Measurements from ENCODE around the gene OTOS.

OTOS gene

GRCh38 chr2:240153418-240153817 lies 13.0 kb upstream of the OTOS start:
- no peak overlapping the region for H3K27ac ChIP-seq (ENCODE audit: low read depth, low read length)
- no peaks in the 10 kb centered on the region for H3K36me3 ChIP-seq (ENCODE audit: control insufficient read depth in 5 of 5, insufficient read depth in 5 of 5, low read length in 5 of 5)
- H3K9me3 ChIP-seq (ENCODE audit: control insufficient read depth in 5 of 5, low read length in 5 of 5), result peaks cover 0 to 7% (median 5%) of the 10 kb centered on the region in 5 donors
- no peak overlapping the region for H3K4me3 ChIP-seq (ENCODE audit: low read depth in 1 of 5, low read length in 5 of 5)
- peaks cover 20 to 38% (median 25%) of the 10 kb centered on the region in 5 donors for H3K27me3 ChIP-seq (ENCODE audit: control insufficient read depth in 5 of 5, insufficient read depth in 4 of 5, low read length in 5 of 5)
- H3K9ac ChIP-seq (ENCODE audit: low read length in 5 of 5), result no peak overlapping the region
- no peaks in the 10 kb centered on the region for H3K4me1 ChIP-seq (ENCODE audit: control insufficient read depth in 5 of 5, insufficient read depth in 5 of 5, low read length in 5 of 5)

DNA sequence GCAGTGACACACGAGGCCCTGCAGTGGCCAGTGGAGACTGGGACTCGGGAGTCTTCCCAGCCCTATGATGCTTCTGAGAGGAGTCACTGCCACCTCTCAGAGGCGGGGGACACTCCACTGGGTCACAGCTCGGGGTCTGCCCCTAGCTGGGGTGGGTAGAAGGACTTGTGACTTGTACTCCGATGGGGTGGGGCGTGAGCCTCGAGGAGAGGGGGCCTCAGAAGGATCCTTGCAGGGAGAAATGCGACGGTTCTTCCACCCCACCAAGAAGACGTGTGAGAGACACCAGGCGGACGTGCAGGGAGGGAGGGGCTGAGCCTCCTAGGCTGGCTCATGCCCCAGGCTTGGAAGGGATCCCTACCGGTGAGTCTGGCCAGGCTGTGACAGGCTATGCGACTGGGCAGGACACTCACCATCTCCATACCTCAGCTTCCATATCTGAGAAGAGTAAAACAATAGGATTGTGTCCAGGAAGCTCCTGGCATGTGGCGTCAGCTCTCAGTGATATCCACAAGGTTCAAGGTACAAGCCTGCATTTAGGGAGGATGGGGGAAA lies 11.1 kb upstream of the OTOS start:
- no peak overlapping the region for H3K27ac ChIP-seq (ENCODE audit: low read depth, low read length)

GRCh38 chr2:240149943-240150784 lies 9.7 kb upstream of the OTOS start:
- H3K4me1 ChIP-seq (ENCODE audit: control insufficient read depth in 5 of 5, insufficient read depth in 5 of 5, low read length in 5 of 5), result no peaks in the 10 kb centered on the region
- peaks cover 15 to 35% (median 32%) of the 10 kb centered on the region in 5 donors for H3K27me3 ChIP-seq (ENCODE audit: control insufficient read depth in 5 of 5, insufficient read depth in 4 of 5, low read length in 5 of 5)
- no peak overlapping the region for H3K27ac ChIP-seq (ENCODE audit: low read depth, low read length)
- H3K9ac ChIP-seq (ENCODE audit: low read length in 5 of 5), result no peak overlapping the region
- H3K9me3 ChIP-seq (ENCODE audit: control insufficient read depth in 5 of 5, low read length in 5 of 5), result peaks cover 0 to 7% (median 5%) of the 10 kb centered on the region in 5 donors
- H3K36me3 ChIP-seq (ENCODE audit: control insufficient read depth in 5 of 5, insufficient read depth in 5 of 5, low read length in 5 of 5), result no peaks in the 10 kb centered on the region
- no peak overlapping the region for H3K4me3 ChIP-seq (ENCODE audit: low read depth in 1 of 5, low read length in 5 of 5)

More for the DNA sequence above, 11.1 kb upstream of the OTOS start:
- no peak overlapping the region for H3K4me3 ChIP-seq (ENCODE audit: low read depth in 1 of 5, low read length in 5 of 5)
- no peak overlapping the region for H3K9ac ChIP-seq (ENCODE audit: low read length in 5 of 5)
- H3K4me1 ChIP-seq (ENCODE audit: control insufficient read depth in 5 of 5, insufficient read depth in 5 of 5, low read length in 5 of 5), result no peaks in the 10 kb centered on the region
- peaks cover 0 to 7% (median 5%) of the 10 kb centered on the region in 5 donors for H3K9me3 ChIP-seq (ENCODE audit: control insufficient read depth in 5 of 5, low read length in 5 of 5)
- peaks cover 15 to 38% (median 28%) of the 10 kb centered on the region in 5 donors for H3K27me3 ChIP-seq (ENCODE audit: control insufficient read depth in 5 of 5, insufficient read depth in 4 of 5, low read length in 5 of 5)
- no peaks in the 10 kb centered on the region for H3K36me3 ChIP-seq (ENCODE audit: control insufficient read depth in 5 of 5, insufficient read depth in 5 of 5, low read length in 5 of 5)

DNA sequence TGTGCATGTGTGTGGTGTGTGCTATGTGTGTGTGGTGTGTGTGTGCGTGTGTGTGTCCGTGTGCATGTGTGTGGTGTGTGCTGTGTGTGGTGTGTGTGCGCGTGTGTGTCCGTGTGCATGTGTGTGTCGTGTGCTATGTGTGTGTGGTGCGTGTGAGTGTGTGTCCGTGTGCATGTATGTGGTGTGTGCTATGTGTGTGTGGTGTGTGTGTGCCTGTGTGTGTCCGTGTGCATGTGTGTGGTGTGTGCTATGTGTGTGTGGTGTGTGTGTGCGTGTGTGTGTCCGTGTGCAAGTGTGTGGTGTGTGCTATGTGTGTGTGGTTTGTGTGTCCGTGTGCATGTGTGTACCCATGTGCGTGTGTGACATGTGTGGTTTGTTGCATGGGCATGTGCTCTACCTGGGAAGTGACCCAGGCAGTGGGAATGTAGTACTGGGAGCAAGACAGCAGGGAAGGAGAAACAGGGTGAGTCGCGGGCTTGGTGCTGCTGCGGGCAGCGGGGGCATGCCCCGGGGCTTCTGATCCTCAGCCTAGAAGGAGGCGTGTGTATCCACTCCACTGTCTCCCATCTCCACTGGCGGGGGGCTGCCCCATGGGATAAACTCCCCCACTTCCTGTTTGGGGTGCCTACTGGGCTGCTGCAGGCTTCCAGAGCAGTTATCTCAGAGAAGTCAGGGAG lies 7.6 kb upstream of the OTOS start:
- Histone ChIP-seq H3K4me1 (ENCODE audit: control insufficient read depth in 5 of 5, insufficient read depth in 5 of 5, low read length in 5 of 5) (no peaks in the 10 kb centered on the region), H3K27ac (ENCODE audit: low read depth, low read length) (no peak overlapping the region), H3K27me3 (ENCODE audit: control insufficient read depth in 5 of 5, insufficient read depth in 4 of 5, low read length in 5 of 5) (peaks cover 15 to 37% (median 28%) of the 10 kb centered on the region in 5 donors), H3K9ac (ENCODE audit: low read length in 5 of 5) (no peak overlapping the region), H3K9me3 (ENCODE audit: control insufficient read depth in 5 of 5, low read length in 5 of 5) (peaks cover 0 to 6% (median 0%) of the 10 kb centered on the region in 5 donors), H3K4me3 (ENCODE audit: low read depth in 1 of 5, low read length in 5 of 5) (no peak overlapping the region), H3K36me3 (ENCODE audit: control insufficient read depth in 5 of 5, insufficient read depth in 5 of 5, low read length in 5 of 5) (no peaks in the 10 kb centered on the region)

GRCh38 chr2:240147382-240147781 lies 6.9 kb upstream of the OTOS start:
- Histone ChIP-seq H3K27me3 (ENCODE audit: control insufficient read depth in 5 of 5, insufficient read depth in 4 of 5, low read length in 5 of 5) (peaks cover 19 to 38% (median 28%) of the 10 kb centered on the region in 5 donors), H3K4me1 (ENCODE audit: control insufficient read depth in 5 of 5, insufficient read depth in 5 of 5, low read length in 5 of 5) (no peaks in the 10 kb centered on the region), H3K9me3 (ENCODE audit: control insufficient read depth in 5 of 5, low read length in 5 of 5) (no peaks in the 10 kb centered on the region), H3K4me3 (ENCODE audit: low read depth in 1 of 5, low read length in 5 of 5) (no peak overlapping the region), H3K9ac (ENCODE audit: low read length in 5 of 5) (no peak overlapping the region), H3K36me3 (ENCODE audit: control insufficient read depth in 5 of 5, insufficient read depth in 5 of 5, low read length in 5 of 5) (no peaks in the 10 kb centered on the region), H3K27ac (ENCODE audit: low read depth, low read length) (no peak overlapping the region)

GRCh38 chr2:240146627-240147278 lies 6.3 kb upstream of the OTOS start:
- no peaks in the 10 kb centered on the region for H3K4me1 ChIP-seq (ENCODE audit: control insufficient read depth in 5 of 5, insufficient read depth in 5 of 5, low read length in 5 of 5)
- H3K4me3 ChIP-seq (ENCODE audit: low read depth in 1 of 5, low read length in 5 of 5), result no peak overlapping the region
- H3K9ac ChIP-seq (ENCODE audit: low read length in 5 of 5), result no peak overlapping the region
- H3K27me3 ChIP-seq (ENCODE audit: control insufficient read depth in 5 of 5, insufficient read depth in 4 of 5, low read length in 5 of 5), result peaks cover 19 to 44% (median 26%) of the 10 kb centered on the region in 5 donors
- H3K36me3 ChIP-seq (ENCODE audit: control insufficient read depth in 5 of 5, insufficient read depth in 5 of 5, low read length in 5 of 5), result no peaks in the 10 kb centered on the region
- H3K9me3 ChIP-seq (ENCODE audit: control insufficient read depth in 5 of 5, low read length in 5 of 5), result no peaks in the 10 kb centered on the region
- H3K27ac ChIP-seq (ENCODE audit: low read depth, low read length), result no peak overlapping the region

DNA sequence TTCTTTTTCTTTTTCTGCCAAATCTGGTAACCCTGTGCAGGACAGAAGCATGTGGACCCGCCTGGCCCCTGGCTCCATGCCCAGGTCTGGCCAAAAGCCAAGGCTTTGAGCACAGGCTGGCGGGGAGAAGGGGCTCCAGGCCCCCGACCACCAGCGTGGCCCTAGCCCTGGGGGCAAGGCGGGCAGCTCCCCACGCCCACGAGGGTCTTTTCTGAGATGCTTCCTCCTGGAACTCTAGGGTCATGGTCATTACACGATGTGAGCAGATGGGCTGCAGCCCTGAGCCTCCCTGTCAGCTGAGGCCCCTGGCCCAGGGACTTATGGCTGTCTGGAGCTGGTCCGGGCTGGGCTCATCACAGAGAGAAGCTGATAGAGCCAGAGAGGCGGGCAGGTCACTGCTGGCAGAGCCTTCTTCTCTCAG lies 5.7 kb upstream of the OTOS start:
- no peak overlapping the region for H3K27ac ChIP-seq (ENCODE audit: low read depth, low read length)
- H3K4me3 ChIP-seq (ENCODE audit: low read depth in 1 of 5, low read length in 5 of 5), result no peak overlapping the region
- no peaks in the 10 kb centered on the region for H3K9me3 ChIP-seq (ENCODE audit: control insufficient read depth in 5 of 5, low read length in 5 of 5)
- peaks cover 19 to 43% (median 20%) of the 10 kb centered on the region in 5 donors for H3K27me3 ChIP-seq (ENCODE audit: control insufficient read depth in 5 of 5, insufficient read depth in 4 of 5, low read length in 5 of 5)
- H3K36me3 ChIP-seq (ENCODE audit: control insufficient read depth in 5 of 5, insufficient read depth in 5 of 5, low read length in 5 of 5), result no peaks in the 10 kb centered on the region
- no peak overlapping the region for H3K9ac ChIP-seq (ENCODE audit: low read length in 5 of 5)
- H3K4me1 ChIP-seq (ENCODE audit: control insufficient read depth in 5 of 5, insufficient read depth in 5 of 5, low read length in 5 of 5), result no peaks in the 10 kb centered on the region

DNA sequence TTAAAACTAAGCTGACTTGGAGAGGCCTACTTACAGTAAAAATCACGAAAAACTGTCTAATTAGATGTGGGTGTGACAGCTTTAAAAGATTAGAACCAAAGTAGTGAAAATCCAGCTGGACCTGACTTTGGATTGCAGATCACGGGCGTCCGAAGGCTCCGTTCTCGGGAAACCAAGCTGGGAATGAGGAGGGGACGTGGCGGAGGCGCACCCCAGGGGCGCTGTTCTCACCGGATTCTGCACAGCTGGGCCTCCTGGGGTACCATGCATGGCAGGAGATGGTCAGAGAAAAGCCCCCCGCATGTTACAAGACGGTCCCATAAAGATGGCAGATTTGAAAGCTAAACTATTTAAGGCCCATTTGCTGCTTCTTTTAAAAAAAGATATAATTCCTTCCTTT lies 5.0 kb upstream of the OTOS start:
- no peaks in the 10 kb centered on the region for H3K9me3 ChIP-seq (ENCODE audit: control insufficient read depth in 5 of 5, low read length in 5 of 5)
- no peak overlapping the region for H3K27ac ChIP-seq (ENCODE audit: low read depth, low read length)
- peaks cover 0 to 6% (median 0%) of the 10 kb centered on the region in 5 donors for H3K4me1 ChIP-seq (ENCODE audit: control insufficient read depth in 5 of 5, insufficient read depth in 5 of 5, low read length in 5 of 5)
- H3K9ac ChIP-seq (ENCODE audit: low read length in 5 of 5), result no peak overlapping the region
- no peak overlapping the region for H3K4me3 ChIP-seq (ENCODE audit: low read depth in 1 of 5, low read length in 5 of 5)
- no peaks in the 10 kb centered on the region for H3K36me3 ChIP-seq (ENCODE audit: control insufficient read depth in 5 of 5, insufficient read depth in 5 of 5, low read length in 5 of 5)
- H3K27me3 ChIP-seq (ENCODE audit: control insufficient read depth in 5 of 5, insufficient read depth in 4 of 5, low read length in 5 of 5), result peaks cover 17 to 40% (median 19%) of the 10 kb centered on the region in 5 donors

GRCh38 chr2:240144649-240145261 lies 4.3 kb upstream of the OTOS start:
- Histone ChIP-seq H3K4me1 (ENCODE audit: control insufficient read depth in 5 of 5, insufficient read depth in 5 of 5, low read length in 5 of 5) (peaks cover 0 to 7% (median 0%) of the 10 kb centered on the region in 5 donors), H3K9ac (ENCODE audit: low read length in 5 of 5) (no peak overlapping the region), H3K27me3 (ENCODE audit: control insufficient read depth in 5 of 5, insufficient read depth in 4 of 5, low read length in 5 of 5) (peaks cover 13 to 35% (median 19%) of the 10 kb centered on the region in 5 donors), H3K27ac (ENCODE audit: low read depth, low read length) (no peak overlapping the region), H3K9me3 (ENCODE audit: control insufficient read depth in 5 of 5, low read length in 5 of 5) (no peaks in the 10 kb centered on the region), H3K4me3 (ENCODE audit: low read depth in 1 of 5, low read length in 5 of 5) (no peak overlapping the region), H3K36me3 (ENCODE audit: control insufficient read depth in 5 of 5, insufficient read depth in 5 of 5, low read length in 5 of 5) (no peaks in the 10 kb centered on the region)

Measured in subcutaneous abdominal adipose tissue (tissue), 5 donors.